WERI-Rb-1 (cell line): ENCODE measurements around the gene INPP5J.

ENCODE experiments used
- DNase-seq: peaks from one replicate; pipeline ENCODE4 v3.0.0-alpha.2; 2020
- H3K27ac ChIP-seq: fragments of 250-450 bp; sonication (Bioruptor Pico); 2 replicates; pipeline ENCODE4 v1.5.1; 2020; ENCODE audit warnings: mild to moderate bottlenecking, moderate library complexity
- H3K27me3 ChIP-seq: fragments of 250-450 bp; sonication (Bioruptor Pico); 2 replicates; pipeline ENCODE4 v1.5.1; 2021; ENCODE audit warnings: mild to moderate bottlenecking, low read depth, moderate library complexity; ENCODE audit not compliant: insufficient read depth, severe bottlenecking
- H3K36me3 ChIP-seq: fragments of 250-450 bp; sonication (Bioruptor Pico); 2 replicates; pipeline ENCODE4 v1.5.1; 2020; ENCODE audit warnings: mild to moderate bottlenecking, moderate library complexity
- H3K4me3 ChIP-seq: 2 replicates; pipeline ENCODE4 v1.5.1; 2011; ENCODE audit warnings: low read depth, mild to moderate bottlenecking, control low read depth, low read length
- H3K9me3 ChIP-seq: fragments of 250-450 bp; sonication (Bioruptor Pico); 2 replicates; pipeline ENCODE4 v1.5.1; 2021; ENCODE audit warnings: mild to moderate bottlenecking, moderate library complexity; ENCODE audit not compliant: severe bottlenecking
- CTCF ChIP-seq: IDR thresholded peaks from 2 replicates; pipeline ENCODE4 v1.5.1; 2011; ENCODE audit warnings: low read depth, mild to moderate bottlenecking, control low read depth, inconsistent platforms, low read length

INPP5J gene

GRCh38 chr22:31178859-31179258, 56.1 kb downstream of the INPP5J start:
- no peak for DNase-seq
- peaks cover 2% of the 10 kb centered on the region for H3K9me3 ChIP-seq
- no peak for TF ChIP-seq CTCF
- no peaks in the 10 kb centered on the region for H3K27me3 ChIP-seq
- H3K4me3 ChIP-seq: no peak overlapping the region
- H3K36me3 ChIP-seq: peaks cover 20% of the 10 kb centered on the region
- H3K27ac ChIP-seq: no peak overlapping the region

GRCh38 chr22:31179345-31179744, 56.6 kb downstream of the INPP5J start:
- Histone ChIP-seq H3K4me3 (no peak overlapping the region), H3K36me3 (peaks cover 20% of the 10 kb centered on the region), H3K27ac (no peak overlapping the region), H3K9me3 (peaks cover 2% of the 10 kb centered on the region), H3K27me3 (no peaks in the 10 kb centered on the region)
- DNase-seq: no peak
- no peak for TF ChIP-seq CTCF

GRCh38 chr22:31184015-31184414, 61.2 kb downstream of the INPP5J start:
- Histone ChIP-seq H3K27me3 (no peaks in the 10 kb centered on the region), H3K36me3 (peaks cover 25% of the 10 kb centered on the region), H3K4me3 (no peak overlapping the region), H3K9me3 (peaks cover 2% of the 10 kb centered on the region), H3K27ac (no peak overlapping the region)
- no peak for TF ChIP-seq CTCF
- no peak for DNase-seq
